K562 (cell line): Measurements from ENCODE around the gene TRIM62. TPM values are rescaled to one million over a fixed set of nuclear protein-coding genes. Genes with fewer than 3 reads are reported as not detected.
A peak's percentile ranks its signal among the peaks of the same experiment; 100 is the strongest.

Source experiments
- ATAC-seq: fragments of 200-7000 bp; cut with Tn5 transposase; 3 replicates; pipeline ENCODE4 v1.9.1; 2020; ENCODE audit warnings: moderate library complexity
- BruUV-seq: library from RNA; stranded (reverse); fragments of 400-500 nt; replicated peaks from 2 replicates; lab custom pipeline; 2021; lab: Mats Ljungman, UMichigan
- CTCF ChIA-PET: fragments of 300-600 bp; formaldehyde crosslinking; extraction: SDS; loops from one replicate; lab custom pipeline; 2021; ENCODE audit warnings: low intra/inter-chr PET ratio; lab: Yijun Ruan, JAX
- POLR2A ChIA-PET: fragments of 300-600, 350-650 bp; sonication (Branson Sonifier 250); formaldehyde crosslinking; extraction: SDS; loops from one replicate; lab custom pipeline; 2021; ENCODE audit warnings: antibody characterized with exemption, inconsistent platforms; lab: Yijun Ruan, JAX
- DNase-seq, 4 experiments: peaks; one replicate each; pipeline versions ENCODE4 v3.0.0 to v3.0.0-alpha.2; 2011 to 2018; ENCODE audit warnings: low spot score in 3 of 4, mixed read lengths in 3 of 4; ENCODE audit errors: extremely low read depth in 1 of 4
- FAIRE-seq: peaks from 2 replicates; lab custom pipeline; 2011; peaks lifted over from hg19 to GRCh38; lab: Jason Lieb, UNC
- H2AFZ ChIP-seq: 2 replicates; pipeline ENCODE4 v1.6.0; 2011; ENCODE audit warnings: low read depth, low read length, control low read depth, inconsistent platforms
- H3K27ac ChIP-seq: fragments of 200-600 bp; 3 replicates; pipeline ENCODE4 v1.8.0; 2011; ENCODE audit warnings: low read depth, mild to moderate bottlenecking, control low read depth, inconsistent platforms, low read length, moderate library complexity, mixed read lengths; ENCODE audit errors: extremely low read depth
- H3K27me3 ChIP-seq, 2 experiments: fragments of 300-600 bp in 1 of 2; 2 replicates in 1 of 2; 3 replicates in 1 of 2; pipeline versions ENCODE4 v1.6.0 to v1.8.0; 2011; ENCODE audit warnings: inconsistent platforms in 2 of 2, low read length in 2 of 2, mild to moderate bottlenecking in 1 of 2, mixed read lengths in 1 of 2, moderate library complexity in 1 of 2; ENCODE audit not compliant: control insufficient read depth in 2 of 2, insufficient read depth in 2 of 2
- H3K36me3 ChIP-seq: fragments of 300-600 bp; 3 replicates; pipeline ENCODE4 v1.8.0; 2011; ENCODE audit warnings: mild to moderate bottlenecking, low read length, inconsistent platforms; ENCODE audit not compliant: control insufficient read depth, insufficient read depth
- H3K4me1 ChIP-seq, 2 experiments: fragments of 200-600 bp in 1 of 2; replicated peaks in 1 of 2; 2 replicates in 1 of 2; 3 replicates in 1 of 2; pipeline versions ENCODE4 v1.5.1 to v1.8.0; 2011; ENCODE audit warnings: inconsistent platforms in 2 of 2, low read length in 2 of 2, mild to moderate bottlenecking in 1 of 2, mixed read lengths in 1 of 2, moderate library complexity in 1 of 2; ENCODE audit not compliant: control insufficient read depth in 2 of 2, insufficient read depth in 2 of 2
- H3K4me2 ChIP-seq: 2 replicates; pipeline ENCODE4 v1.6.1; 2011; ENCODE audit warnings: low read length, control low read depth, inconsistent platforms, mixed read lengths; ENCODE audit not compliant: insufficient read depth
- H3K4me3 ChIP-seq: fragments of 200-600 bp; sonication (generic), shearing (Covaris generic); 2 replicates; pipeline ENCODE4 v1.5.1; 2016; ENCODE audit warnings: control low read depth, inconsistent platforms
- H3K79me2 ChIP-seq: fragments of 200-600 bp; 3 replicates; pipeline ENCODE4 v1.8.0; 2011; ENCODE audit warnings: low read length, inconsistent platforms; ENCODE audit not compliant: control insufficient read depth, insufficient read depth
- H3K9ac ChIP-seq, 2 experiments: 2 replicates each; pipeline versions ENCODE4 v1.6.0 to v1.6.1; 2011; ENCODE audit warnings: low read depth in 2 of 2, low read length in 2 of 2, control low read depth in 1 of 2, inconsistent platforms in 1 of 2, mild to moderate bottlenecking in 1 of 2, mixed read lengths in 1 of 2; ENCODE audit not compliant: insufficient read depth in 1 of 2
- H3K9me1 ChIP-seq: one replicate; pipeline ENCODE4 v1.6.0; 2011; ENCODE audit warnings: inconsistent platforms, mild to moderate bottlenecking, low read length, moderate library complexity; ENCODE audit not compliant: control insufficient read depth, insufficient read depth
- H3K9me3 ChIP-seq: replicated peaks from 2 replicates; pipeline ENCODE4 v1.5.1; 2011; ENCODE audit warnings: low read depth, low read length, inconsistent platforms; ENCODE audit not compliant: control insufficient read depth, insufficient read depth
- H4K20me1 ChIP-seq: replicated peaks from 2 replicates; pipeline ENCODE4 v1.6.1; 2011; ENCODE audit warnings: low read length, inconsistent platforms, mixed read lengths; ENCODE audit not compliant: control insufficient read depth, insufficient read depth
- ARID1B ChIP-seq: fragments of 450-650 bp; IDR thresholded peaks from 2 replicates; pipeline ENCODE4 v1.6.1; 2016; ENCODE audit warnings: antibody characterized with exemption, mild to moderate bottlenecking, inconsistent platforms
- HDAC3 ChIP-seq: fragments of 450-650 bp; IDR thresholded peaks from 2 replicates; pipeline ENCODE4 v1.6.1; 2018; ENCODE audit warnings: borderline replicate concordance, mild to moderate bottlenecking, moderate library complexity; ENCODE audit not compliant: partially characterized antibody
- HMG20A ChIP-seq: fragments of 450-650 bp; formaldehyde crosslinking; conservative IDR thresholded peaks from 2 replicates; pipeline ENCODE4 v1.4.0; 2020; ENCODE audit warnings: mild to moderate bottlenecking, mixed read lengths
- KAT2B ChIP-seq: IDR thresholded peaks from one replicate; pipeline ENCODE4 v1.6.1; 2012; ENCODE audit warnings: low read depth, mild to moderate bottlenecking, control low read depth, inconsistent platforms, low read length, moderate library complexity
- RBM17 ChIP-seq: fragments of 200-400 bp; formaldehyde crosslinking; IDR thresholded peaks from 2 replicates; pipeline ENCODE4 v1.6.1; 2017; ENCODE audit warnings: low read depth, mild to moderate bottlenecking, low read length, borderline replicate concordance
- RFX7 ChIP-seq: fragments of 250-450 bp; sonication (Bioruptor Pico); IDR thresholded peaks from 2 replicates; pipeline ENCODE4 v1.5.1; 2021; ENCODE audit warnings: mild to moderate bottlenecking
- SRSF1 ChIP-seq: fragments of 200-400 bp; formaldehyde crosslinking; IDR thresholded peaks from 2 replicates; pipeline ENCODE4 v1.6.1; 2017; ENCODE audit warnings: mild to moderate bottlenecking, low read depth, low read length, moderate library complexity
- TEAD1 ChIP-seq, 2 experiments: fragments of 450-650 bp in 1 of 2; sonication (generic) in 1 of 2; formaldehyde crosslinking; IDR thresholded peaks; 2 replicates each; pipeline versions ENCODE4 v1.4.0 to v1.8.0; 2020 to 2022; ENCODE audit warnings: mild to moderate bottlenecking in 2 of 2, missing genetic modification reagents in 1 of 2
- ZNF41 ChIP-seq: fragments of 250-450 bp; sonication (Bioruptor Pico); conservative IDR thresholded peaks from 2 replicates; pipeline ENCODE4 v1.4.0; 2020; ENCODE audit warnings: mild to moderate bottlenecking
- ZNF584 ChIP-seq: fragments of 200-800 bp; sonication (Bioruptor generic); IDR thresholded peaks from 2 replicates; pipeline ENCODE4 v1.6.1; 2016; ENCODE audit warnings: low read depth, mild to moderate bottlenecking, missing genetic modification characterization, missing compliant biosample characterization
- ZNF76 ChIP-seq: fragments of 250-450 bp; sonication (Bioruptor Pico); IDR thresholded peaks from 2 replicates; pipeline ENCODE4 v1.4.0; 2020; ENCODE audit warnings: mild to moderate bottlenecking, moderate library complexity, borderline replicate concordance
- WGBS: fragments of 100-300 bp; shearing (Covaris generic); methylation state at CpG from one replicate; pipeline ENCODE4 v1.1.6; 2016; ENCODE audit warnings: low coverage, mixed read lengths; ENCODE audit not compliant: insufficient coverage; ENCODE audit errors: missing lambda C conversion rate; 5-methylcytosine and 5-hydroxymethylcytosine counted together
- in situ Hi-C: fragments of 300-500 bp; cut with MboI; formaldehyde crosslinking; loops from 4 replicates; pipeline ENCODE4 v1.15.0; 2018; ENCODE audit warnings: inconsistent platforms, mixed read lengths
- intact Hi-C: fragments of 100-400 bp; cut with micrococcal nuclease; formaldehyde crosslinking; loops from 2 replicates; pipeline ENCODE4 v1.14.2; 2022
- polyA plus RNA-seq, 8 experiments: library from polyadenylated mRNA; depleted of rRNA in 4 of 8; stranded (reverse) in 5 of 8; unstranded in 3 of 8; fragments of >200 nt; fragmentation: Nextera tagmentation in 2 of 8; fragmentation: Illumina TruSeq in 1 of 8; extraction: Ambion mirVana in 2 of 8; extraction: Trizol in 1 of 8; gene quantifications; 2 replicates each; pipeline versions ENCODE4 v1.2.1 to v1.2.3, GENCODE V29; 2011 to 2014; ENCODE audit warnings: inconsistent platforms in 1 of 8, missing spikeins in 1 of 8
- total RNA-seq, 7 experiments: library from RNA; depleted of rRNA in 6 of 7; stranded (reverse); fragments of >200 nt in 6 of 7; fragmentation: Illumina TruSeq in 2 of 7; extraction: Trizol in 2 of 7; gene quantifications; 2 replicates each; pipeline versions ENCODE4 v1.2.1 to v1.2.3, GENCODE V29; 2011 to 2021; ENCODE audit warnings: low replicate concordance in 1 of 7
- TF ChIP-seq, protein P1 (sequence below): sonication (generic); formaldehyde crosslinking; IDR thresholded peaks from 2 replicates; pipeline ENCODE4 v1.9.0; 2022; ENCODE audit warnings: mild to moderate bottlenecking, missing genetic modification reagents
- TF ChIP-seq, protein P2 (sequence below): fragments of 250-450 bp; sonication (Bioruptor Pico); IDR thresholded peaks from 2 replicates; pipeline ENCODE4 v1.4.0; 2020; ENCODE audit warnings: mild to moderate bottlenecking, moderate library complexity
- TF ChIP-seq, protein P3 (sequence below): sonication (generic); formaldehyde crosslinking; IDR thresholded peaks from 2 replicates; pipeline ENCODE4 v1.5.0; 2020; ENCODE audit warnings: missing genetic modification reagents

Gene TRIM62
- total and polyA plus RNA-seq, 9 of the 15 experiments (the other 6 are each of a cell fraction or from before 2014, with no cell fraction given) = 0.18 to 2.3 (median 0.52) TPM

DNA sequence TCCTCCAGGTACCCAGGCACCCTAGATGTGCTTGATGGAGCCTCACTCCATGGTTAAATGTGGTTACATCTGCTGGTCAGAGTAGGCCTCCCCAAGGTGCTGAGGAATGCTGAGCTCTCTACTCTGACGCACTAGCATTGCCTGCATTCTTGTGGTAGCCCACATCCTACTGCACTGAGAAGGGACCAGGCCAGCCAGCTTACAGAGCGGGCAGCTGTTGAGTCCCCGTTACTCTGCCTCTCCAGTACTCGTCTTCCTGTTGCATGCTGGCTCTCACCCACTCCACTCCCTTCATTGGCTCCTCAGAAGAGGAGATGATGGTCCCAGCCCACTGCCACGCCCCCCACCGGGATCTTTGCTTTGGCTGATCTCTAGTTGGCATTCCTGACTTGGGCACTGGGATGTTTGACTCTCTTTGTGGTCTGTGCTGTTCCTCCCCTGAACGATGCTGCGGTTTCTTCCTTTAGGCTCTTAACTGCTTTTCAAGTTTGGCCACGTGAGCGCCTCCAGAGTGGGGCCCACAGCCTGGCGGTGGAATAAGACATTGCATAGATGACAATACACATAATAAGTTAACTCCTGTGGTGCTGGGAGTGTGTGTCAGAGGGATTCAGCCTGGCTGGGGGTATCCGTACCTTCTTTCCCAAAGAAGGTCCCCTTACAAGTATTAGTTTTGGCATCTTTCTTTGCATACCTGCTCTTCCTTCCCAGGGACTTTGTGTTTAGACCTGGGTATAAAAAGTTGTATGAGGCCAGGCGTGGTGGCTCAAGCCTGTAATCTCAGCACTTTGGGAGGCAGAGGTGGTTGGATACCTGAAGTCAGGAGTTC is 82.3 kb downstream of the TRIM62 start:
- WGBS = 25% methylated on average over 13 of the region's 13 CpGs
- in situ Hi-C loops = no loop called here
- CTCF ChIA-PET = no interaction called here
- peak in 1 of 4 experiments; percentile 27 for DNase-seq
- Histone ChIP-seq H3K27me3 (peaks cover 8 to 15% of the 10 kb centered on the region in 2 experiments; a peak in 4 of 5 replicates), H3K79me2 (no peaks in the 10 kb centered on the region), H3K9me1 (no peaks in the 10 kb centered on the region), H3K9ac (no peak overlapping the region), H3K4me2 (no peak overlapping the region), H3K36me3 (no peaks in the 10 kb centered on the region), H3K9me3 (no peaks in the 10 kb centered on the region), H3K27ac (no peak overlapping the region), H3K4me1 (peaks cover 0 to 12% of the 10 kb centered on the region in 2 experiments; a peak in 4 of 5 replicates), H3K4me3 (no peak overlapping the region), H2AFZ (0 out of 2 replicates have a peak overlapping the region, but pooled peaks have one; percentile 12), H4K20me1 (peaks cover 4% of the 10 kb centered on the region; the same call in 1 of the 2 replicates)
- intact Hi-C loops = no loop called here
- POLR2A ChIA-PET = no interaction called here
- FAIRE-seq = no peak
- BruUV-seq = no TSS peak
- ATAC-seq = peak; percentile 76
- no peak for TF ChIP-seq HDAC3
- TF ChIP-seq, protein P1, sequence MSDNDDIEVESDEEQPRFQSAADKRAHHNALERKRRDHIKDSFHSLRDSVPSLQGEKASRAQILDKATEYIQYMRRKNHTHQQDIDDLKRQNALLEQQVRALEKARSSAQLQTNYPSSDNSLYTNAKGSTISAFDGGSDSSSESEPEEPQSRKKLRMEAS (CRISPR knock-in tag) = peak; percentile 93
- no peak for TF ChIP-seq RFX7 (CRISPR knock-in tag)
- no peak for TF ChIP-seq ZNF41
- no peak for TF ChIP-seq KAT2B
- TF ChIP-seq, protein P2, sequence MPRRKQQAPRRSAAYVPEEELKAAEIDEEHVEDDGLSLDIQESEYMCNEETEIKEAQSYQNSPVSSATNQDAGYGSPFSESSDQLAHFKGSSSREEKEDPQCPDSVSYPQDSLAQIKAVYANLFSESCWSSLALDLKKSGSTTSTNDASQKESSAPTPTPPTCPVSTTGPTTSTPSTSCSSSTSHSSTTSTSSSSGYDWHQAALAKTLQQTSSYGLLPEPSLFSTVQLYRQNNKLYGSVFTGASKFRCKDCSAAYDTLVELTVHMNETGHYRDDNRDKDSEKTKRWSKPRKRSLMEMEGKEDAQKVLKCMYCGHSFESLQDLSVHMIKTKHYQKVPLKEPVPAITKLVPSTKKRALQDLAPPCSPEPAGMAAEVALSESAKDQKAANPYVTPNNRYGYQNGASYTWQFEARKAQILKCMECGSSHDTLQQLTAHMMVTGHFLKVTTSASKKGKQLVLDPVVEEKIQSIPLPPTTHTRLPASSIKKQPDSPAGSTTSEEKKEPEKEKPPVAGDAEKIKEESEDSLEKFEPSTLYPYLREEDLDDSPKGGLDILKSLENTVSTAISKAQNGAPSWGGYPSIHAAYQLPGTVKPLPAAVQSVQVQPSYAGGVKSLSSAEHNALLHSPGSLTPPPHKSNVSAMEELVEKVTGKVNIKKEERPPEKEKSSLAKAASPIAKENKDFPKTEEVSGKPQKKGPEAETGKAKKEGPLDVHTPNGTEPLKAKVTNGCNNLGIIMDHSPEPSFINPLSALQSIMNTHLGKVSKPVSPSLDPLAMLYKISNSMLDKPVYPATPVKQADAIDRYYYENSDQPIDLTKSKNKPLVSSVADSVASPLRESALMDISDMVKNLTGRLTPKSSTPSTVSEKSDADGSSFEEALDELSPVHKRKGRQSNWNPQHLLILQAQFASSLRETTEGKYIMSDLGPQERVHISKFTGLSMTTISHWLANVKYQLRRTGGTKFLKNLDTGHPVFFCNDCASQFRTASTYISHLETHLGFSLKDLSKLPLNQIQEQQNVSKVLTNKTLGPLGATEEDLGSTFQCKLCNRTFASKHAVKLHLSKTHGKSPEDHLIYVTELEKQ (CRISPR knock-in tag) = no peak
- 0 out of 4 replicates have a peak, but pooled peaks of 1 of the 2 experiments have one; percentile 28 for TF ChIP-seq TEAD1 (CRISPR knock-in tag; IDR thresholded peaks at IDR 0.05)
- TF ChIP-seq ZNF584 = no peak
- no peak for TF ChIP-seq RBM17
- no peak for TF ChIP-seq ZNF76 (CRISPR knock-in tag)
- no peak for TF ChIP-seq SRSF1
- no peak for TF ChIP-seq HMG20A (CRISPR knock-in tag)
- no peak for TF ChIP-seq ARID1B
- TF ChIP-seq, protein P3, sequence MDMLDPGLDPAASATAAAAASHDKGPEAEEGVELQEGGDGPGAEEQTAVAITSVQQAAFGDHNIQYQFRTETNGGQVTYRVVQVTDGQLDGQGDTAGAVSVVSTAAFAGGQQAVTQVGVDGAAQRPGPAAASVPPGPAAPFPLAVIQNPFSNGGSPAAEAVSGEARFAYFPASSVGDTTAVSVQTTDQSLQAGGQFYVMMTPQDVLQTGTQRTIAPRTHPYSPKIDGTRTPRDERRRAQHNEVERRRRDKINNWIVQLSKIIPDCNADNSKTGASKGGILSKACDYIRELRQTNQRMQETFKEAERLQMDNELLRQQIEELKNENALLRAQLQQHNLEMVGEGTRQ (CRISPR knock-in tag) = peak; percentile 59
